HG03159 (cell line): Measurements from ENCODE around the gene CNTNAP5.

Experiments
- ATAC-seq: cut with Tn5 transposase; IDR thresholded peaks from one replicate; pipeline ENCODE4 v1.9.1; 2021; ENCODE audit warnings: mild to moderate bottlenecking, moderate library complexity; ENCODE audit not compliant: unreplicated experiment

CNTNAP5 gene

GRCh38 chr2:124959581-124959980 is 934.5 kb downstream of the CNTNAP5 start:
- ATAC-seq, result no peak

- ATAC-seq, result no peak
Measured at GRCh38 chr2:124961132-124961531, 936.0 kb downstream of the CNTNAP5 start.
